Measurements from ENCODE around the gene SNRK. TPM values are rescaled to one million over a fixed set of nuclear protein-coding genes. Genes with fewer than 3 reads are reported as not detected.

SNRK gene
- total and polyA plus RNA-seq, 2 experiments from 2014 or later = 10.7 to 25.3 TPM

- Histone ChIP-seq H3K4me1 (ENCODE audit: insufficient read depth) (no peaks in the 10 kb centered on the region), H3K79me2 (no peaks in the 10 kb centered on the region), H4K20me1 (ENCODE audit: insufficient read depth, poor library complexity, severe bottlenecking) (no peaks in the 10 kb centered on the region), H3K27me3 (no peaks in the 10 kb centered on the region), H2AFZ (no peak overlapping the region), H3K36me3 (replicated peaks; ENCODE audit: insufficient read depth, low read depth) (no peaks in the 10 kb centered on the region), H3K4me3 (no peak overlapping the region), H3K9me3 (ENCODE audit: low read depth) (no peaks in the 10 kb centered on the region), H3K27ac (no peak overlapping the region), H3K4me2 (no peak overlapping the region), H3K9me2 (replicated peaks; ENCODE audit: insufficient read depth) (no peaks in the 10 kb centered on the region)
- no peak for DNase-seq (ENCODE audit: low spot score)
- 60% methylated on average over 3 of the region's 3 CpGs for WGBS (ENCODE audit: low lambda C conversion rate, missing lambda C conversion rate)
- no peak for TF ChIP-seq EZH2 (IDR thresholded peaks at IDR 0.05; ENCODE audit: borderline replicate concordance)
- no peak for TF ChIP-seq EZH2phosphoT487 (IDR thresholded peaks at IDR 0.05; ENCODE audit: low read depth, severe bottlenecking, unreplicated experiment)
- TF ChIP-seq CTCF (IDR thresholded peaks at IDR 0.05; ENCODE audit: poor library complexity) = no peak
Observed at GRCh38 chr3:43266451-43266850, 19.9 kb upstream of the SNRK start.

DNA sequence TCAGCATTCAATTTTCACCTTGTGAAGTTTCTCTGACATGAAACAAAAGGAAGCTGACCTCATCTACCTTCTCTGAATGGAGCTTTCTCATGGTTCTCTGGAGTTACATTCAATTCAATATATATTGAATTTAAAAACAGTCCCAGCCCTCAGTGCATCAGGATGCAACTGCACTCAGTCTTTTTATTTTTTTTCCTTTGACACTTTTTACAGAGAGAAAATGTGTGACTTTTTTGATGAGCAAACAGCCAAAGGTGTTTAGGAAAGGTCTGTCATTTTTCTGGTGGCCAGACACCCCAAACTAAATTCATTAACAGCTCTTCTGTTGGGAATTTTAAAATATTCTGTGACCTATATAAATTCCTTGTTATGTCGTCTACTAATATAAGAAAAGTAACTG is 19.3 kb upstream of the SNRK start:
- TF ChIP-seq EZH2phosphoT487 (IDR thresholded peaks at IDR 0.05; ENCODE audit: low read depth, severe bottlenecking, unreplicated experiment) (no peak), CTCF (IDR thresholded peaks at IDR 0.05; ENCODE audit: poor library complexity) (no peak), EZH2 (IDR thresholded peaks at IDR 0.05; ENCODE audit: borderline replicate concordance) (no peak)
- no peaks in the 10 kb centered on the region for H3K9me2 ChIP-seq (replicated peaks; ENCODE audit: insufficient read depth)
- H3K9me3 ChIP-seq (ENCODE audit: low read depth) = no peaks in the 10 kb centered on the region
- H3K36me3 ChIP-seq (replicated peaks; ENCODE audit: insufficient read depth, low read depth) = no peaks in the 10 kb centered on the region
- DNase-seq (ENCODE audit: low spot score) = no peak
- H3K27ac ChIP-seq = no peak overlapping the region
- H3K4me1 ChIP-seq (ENCODE audit: insufficient read depth) = no peaks in the 10 kb centered on the region
- no peak overlapping the region for H3K4me2 ChIP-seq
- H3K79me2 ChIP-seq = no peaks in the 10 kb centered on the region
- no peaks in the 10 kb centered on the region for H4K20me1 ChIP-seq (ENCODE audit: insufficient read depth, poor library complexity, severe bottlenecking)
- H3K4me3 ChIP-seq = no peak overlapping the region
- no peaks in the 10 kb centered on the region for H3K27me3 ChIP-seq
- H2AFZ ChIP-seq = no peak overlapping the region
- 96% methylated on average over 1 of the region's 1 CpG for WGBS (ENCODE audit: low lambda C conversion rate, missing lambda C conversion rate)

- Histone ChIP-seq H3K79me2 (no peaks in the 10 kb centered on the region), H3K4me2 (no peak overlapping the region), H3K9me2 (replicated peaks; ENCODE audit: insufficient read depth) (no peaks in the 10 kb centered on the region), H4K20me1 (ENCODE audit: insufficient read depth, poor library complexity, severe bottlenecking) (no peaks in the 10 kb centered on the region), H2AFZ (no peak overlapping the region), H3K9me3 (ENCODE audit: low read depth) (no peaks in the 10 kb centered on the region), H3K27ac (no peak overlapping the region), H3K4me1 (ENCODE audit: insufficient read depth) (no peaks in the 10 kb centered on the region), H3K27me3 (no peaks in the 10 kb centered on the region), H3K36me3 (replicated peaks; ENCODE audit: insufficient read depth, low read depth) (no peaks in the 10 kb centered on the region), H3K4me3 (no peak overlapping the region)
- DNase-seq (ENCODE audit: low spot score) = no peak
- 83% methylated on average over 1 of the region's 1 CpG for WGBS (ENCODE audit: low lambda C conversion rate, missing lambda C conversion rate)
- TF ChIP-seq CTCF (IDR thresholded peaks at IDR 0.05; ENCODE audit: poor library complexity) = no peak
- TF ChIP-seq EZH2 (IDR thresholded peaks at IDR 0.05; ENCODE audit: borderline replicate concordance) = no peak
- no peak for TF ChIP-seq EZH2phosphoT487 (IDR thresholded peaks at IDR 0.05; ENCODE audit: low read depth, severe bottlenecking, unreplicated experiment)
Observed at GRCh38 chr3:43268636-43269035, 17.7 kb upstream of the SNRK start.

DNA sequence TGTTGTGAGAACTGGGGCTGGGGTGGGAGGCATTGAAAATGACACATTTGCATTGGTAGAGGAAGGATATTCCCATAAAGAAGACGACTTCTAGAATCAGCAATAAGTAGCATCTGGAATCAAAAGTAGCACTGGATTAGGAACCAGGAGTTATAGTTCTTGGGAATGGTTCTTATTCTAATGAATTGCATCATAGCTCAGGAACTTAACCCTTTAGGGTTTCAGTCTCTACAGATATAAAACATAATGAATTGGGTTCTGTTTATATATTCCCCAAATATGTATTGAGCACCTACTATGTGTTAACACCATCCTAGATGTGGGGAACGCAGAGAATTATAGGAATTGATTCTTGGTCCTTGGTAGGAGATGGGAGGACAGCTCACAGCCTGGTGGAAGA is 16.3 kb upstream of the SNRK start:
- no peak overlapping the region for H3K27ac ChIP-seq
- no peak for DNase-seq (ENCODE audit: low spot score)
- no peak overlapping the region for H3K4me2 ChIP-seq
- H3K36me3 ChIP-seq (replicated peaks; ENCODE audit: insufficient read depth, low read depth) = no peaks in the 10 kb centered on the region
- no peaks in the 10 kb centered on the region for H4K20me1 ChIP-seq (ENCODE audit: insufficient read depth, poor library complexity, severe bottlenecking)
- H3K4me3 ChIP-seq = no peak overlapping the region
- H2AFZ ChIP-seq = no peak overlapping the region
- no peak for TF ChIP-seq CTCF (IDR thresholded peaks at IDR 0.05; ENCODE audit: poor library complexity)
- no peak for TF ChIP-seq EZH2phosphoT487 (IDR thresholded peaks at IDR 0.05; ENCODE audit: low read depth, severe bottlenecking, unreplicated experiment)
- no peaks in the 10 kb centered on the region for H3K4me1 ChIP-seq (ENCODE audit: insufficient read depth)
- no peaks in the 10 kb centered on the region for H3K79me2 ChIP-seq
- 80% methylated on average over 2 of the region's 2 CpGs for WGBS (ENCODE audit: low lambda C conversion rate, missing lambda C conversion rate)
- H3K9me3 ChIP-seq (ENCODE audit: low read depth) = no peaks in the 10 kb centered on the region
- no peaks in the 10 kb centered on the region for H3K9me2 ChIP-seq (replicated peaks; ENCODE audit: insufficient read depth)
- no peaks in the 10 kb centered on the region for H3K27me3 ChIP-seq
